T-helper 2 cell treated with Interferon-gamma antibody and Interleukin-4, amounts not matched to agents 100 ng/mL and 5 ng/mL, for 36 hours (primary cell): ENCODE results near the gene LRRK1. TPM values are rescaled to one million over a fixed set of nuclear protein-coding genes. Genes with fewer than 3 reads are reported as not detected.

Experiments used
- intact Hi-C: fragments of 100-400 bp; cut with micrococcal nuclease; formaldehyde crosslinking; loops from one replicate; pipeline ENCODE4 v1.15.1; 2023
- total RNA-seq: library from RNA; stranded (reverse); gene quantifications from 2 replicates; pipeline ENCODE4 v1.2.3, GENCODE V29; 2022

The LRRK1 gene
- 0.64 and 0.66 TPM in 2 replicates for total RNA-seq

GRCh38 chr15:100918690-100919480 is at the start of gene LRRK1:
Gene LRRK1, plus strand, starts transcription at chr15:100919357. Its CDS starts 5,276 bp downstream, at chr15:100924633.
- intact Hi-C loops = loop anchor here (1.0 to 5.0 kb wide), 3 partner anchors 88 to 338 kb away; no protein-coding TSS in a partner anchor

GRCh38 chr15:100873029-100873677 is 46.0 kb upstream of the LRRK1 start:
- intact Hi-C loops = loop anchor here (1.0 to 5.0 kb wide), 3 partner anchors 245 to 946 kb away; no protein-coding TSS in a partner anchor

- intact Hi-C loops = no loop called here
These were observed 43.7 kb upstream of the LRRK1 start for GRCh38 chr15:100875495-100875894.

- intact Hi-C loops = no loop called here
These were observed 43.2 kb upstream of the LRRK1 start for GRCh38 chr15:100875976-100876375.

GRCh38 chr15:100877551-100877950 is 41.6 kb upstream of the LRRK1 start:
- intact Hi-C loops = no loop called here

- intact Hi-C loops = no loop called here
These were observed 41.0 kb upstream of the LRRK1 start for GRCh38 chr15:100878130-100878529.

- intact Hi-C loops = no loop called here
These were observed 40.5 kb upstream of the LRRK1 start for GRCh38 chr15:100878648-100879047.

- intact Hi-C loops = no loop called here
These were observed 40.1 kb upstream of the LRRK1 start for GRCh38 chr15:100879061-100879463.

- intact Hi-C loops = no loop called here
These were observed 39.6 kb upstream of the LRRK1 start, which contains the start of gene ALDH1A3 for GRCh38 chr15:100879464-100880138. Gene ALDH1A3, plus strand, starts transcription at chr15:100879831. Its CDS starts 77 bp downstream, at chr15:100879908.

- intact Hi-C loops = no loop called here
These were observed 38.8 kb upstream of the LRRK1 start for GRCh38 chr15:100880139-100880896.

- intact Hi-C loops = no loop called here
These were observed 38.3 kb upstream of the LRRK1 start for GRCh38 chr15:100880897-100881242.

GRCh38 chr15:100881573-100882336 is 37.4 kb upstream of the LRRK1 start:
- intact Hi-C loops = no loop called here

- intact Hi-C loops = no loop called here
These were observed 34.0 kb upstream of the LRRK1 start for GRCh38 chr15:100885116-100885515.

GRCh38 chr15:100885811-100886210 is 33.3 kb upstream of the LRRK1 start:
- intact Hi-C loops = no loop called here

GRCh38 chr15:100887211-100887913 is 31.8 kb upstream of the LRRK1 start:
- intact Hi-C loops = no loop called here

GRCh38 chr15:100889385-100890050 is 29.6 kb upstream of the LRRK1 start:
- intact Hi-C loops = no loop called here

- intact Hi-C loops = no loop called here
These were observed 29.0 kb upstream of the LRRK1 start for GRCh38 chr15:100890051-100890720.

- intact Hi-C loops = no loop called here
These were observed 28.3 kb upstream of the LRRK1 start for GRCh38 chr15:100890850-100891249.
